DND-41 (cell line): ENCODE measurements around the gene IP6K3.

Experiments
- CTCF ChIP-seq: IDR thresholded peaks from 2 replicates; pipeline ENCODE4 v1.5.1; 2012; ENCODE audit warnings: borderline replicate concordance, low read length, moderate library complexity, mild to moderate bottlenecking; ENCODE audit not compliant: poor library complexity, severe bottlenecking; ENCODE audit errors: extremely low read depth
- EZH2 ChIP-seq: IDR thresholded peaks from 3 replicates; pipeline ENCODE4 v1.6.1; 2012; ENCODE audit warnings: borderline replicate concordance, low read depth, mild to moderate bottlenecking, moderate library complexity, low read length, inconsistent platforms; ENCODE audit not compliant: severe bottlenecking

- TF ChIP-seq CTCF (no peak), EZH2 (no peak)
Measured at GRCh38 chr6:33678932-33679490, 67.7 kb downstream of the IP6K3 start.
